ENCODE measurements around the gene MBTPS2.

MBTPS2 gene

DNA sequence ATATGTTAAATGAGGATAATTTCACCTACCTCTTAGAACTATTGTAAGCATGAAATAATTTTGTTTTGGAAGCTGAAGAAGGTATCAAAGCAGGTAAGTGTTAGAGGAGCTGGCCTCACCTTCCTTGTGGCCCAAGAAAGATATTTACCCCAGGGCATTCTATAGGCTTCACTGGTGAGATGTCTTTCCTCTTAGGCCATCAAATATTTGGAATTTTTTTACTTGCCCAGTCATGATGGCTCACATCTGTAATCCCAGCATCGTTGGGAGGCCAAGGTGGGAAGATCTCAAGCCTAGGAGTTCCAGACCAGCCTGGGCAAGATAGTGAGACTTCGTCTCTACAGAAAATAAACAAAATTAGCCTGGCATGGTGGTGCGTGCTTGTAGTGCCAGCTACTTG, 95.0 kb downstream of the MBTPS2 start:
- ChIA-PET CTCF (no interaction called here), POLR2A (interaction anchor here (0.6 kb wide), 1 partner anchor 1734 kb away, joined by 3 read pairs; no protein-coding TSS in a partner anchor)
- DNase-seq (ENCODE audit: low read depth, low spot score) = no peak
- no peak overlapping the region for H3K4me3 ChIP-seq (ENCODE audit: low read depth, low read length)
- TF ChIP-seq, protein P1, sequence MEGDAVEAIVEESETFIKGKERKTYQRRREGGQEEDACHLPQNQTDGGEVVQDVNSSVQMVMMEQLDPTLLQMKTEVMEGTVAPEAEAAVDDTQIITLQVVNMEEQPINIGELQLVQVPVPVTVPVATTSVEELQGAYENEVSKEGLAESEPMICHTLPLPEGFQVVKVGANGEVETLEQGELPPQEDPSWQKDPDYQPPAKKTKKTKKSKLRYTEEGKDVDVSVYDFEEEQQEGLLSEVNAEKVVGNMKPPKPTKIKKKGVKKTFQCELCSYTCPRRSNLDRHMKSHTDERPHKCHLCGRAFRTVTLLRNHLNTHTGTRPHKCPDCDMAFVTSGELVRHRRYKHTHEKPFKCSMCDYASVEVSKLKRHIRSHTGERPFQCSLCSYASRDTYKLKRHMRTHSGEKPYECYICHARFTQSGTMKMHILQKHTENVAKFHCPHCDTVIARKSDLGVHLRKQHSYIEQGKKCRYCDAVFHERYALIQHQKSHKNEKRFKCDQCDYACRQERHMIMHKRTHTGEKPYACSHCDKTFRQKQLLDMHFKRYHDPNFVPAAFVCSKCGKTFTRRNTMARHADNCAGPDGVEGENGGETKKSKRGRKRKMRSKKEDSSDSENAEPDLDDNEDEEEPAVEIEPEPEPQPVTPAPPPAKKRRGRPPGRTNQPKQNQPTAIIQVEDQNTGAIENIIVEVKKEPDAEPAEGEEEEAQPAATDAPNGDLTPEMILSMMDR (IDR thresholded peaks at IDR 0.05; ENCODE audit: insufficient read depth, low read length, missing control alignments) = no peak

Measured in AG04449 (cell line).